Left cardiac atrium (tissue), 4 donors: Measurements from ENCODE around the gene M1AP. TPM values are rescaled to one million over a fixed set of nuclear protein-coding genes. Genes with fewer than 3 reads are reported as not detected.
A peak's percentile ranks its signal among the peaks of the same experiment; 100 is the strongest.
"Not testable (repeated sequence)": the region's sequence is repeated elsewhere in the genome, so short reads cannot be mapped to it uniquely, and the experiment has no call there.

ENCODE experiments used
- ATAC-seq, 2 donors: fragments of 200-7000 bp; cut with Tn5 transposase; one replicate each; pipeline ENCODE4 v1.9.1; 2020; ENCODE audit warnings: mild to moderate bottlenecking in 2 of 2, moderate library complexity in 2 of 2
- DNase-seq: peaks from one replicate; pipeline ENCODE4 v3.0.0-alpha.2; 2020
- intact Hi-C, 2 donors: fragments of 100-400 bp; cut with DNase I; formaldehyde crosslinking; loops; one replicate each; pipeline versions ENCODE4 v1.14.1 to v1.15.1; 2022 to 2023
- total RNA-seq, 2 donors: library from RNA; stranded (reverse); fragmentation: NEBNext Ultra II Directional; extraction: Animal tissue kit (Norgen Biotek cat#: 25700); gene quantifications; one replicate each; pipeline ENCODE4 v1.2.1, GENCODE V29; 2021
- donor health status: DM: no; HTN: yes; CAD: no.
- donor health status: DM: no; HTN: yes; CAD: no; lungs with severe emphysema.
- donor health status: DM: yes; HTN: yes; CAD: no.
- donor health status: Dilated cardiomyopathy.

Gene M1AP
- total RNA-seq, 2 donors from 2014 or later: 0.44 to 0.65 TPM

GRCh38 chr2:74575320-74575719 lies 72.8 kb downstream of the M1AP start:
- ATAC-seq (no peak), DNase-seq (no peak)
- intact Hi-C loops: no loop called here

DNA sequence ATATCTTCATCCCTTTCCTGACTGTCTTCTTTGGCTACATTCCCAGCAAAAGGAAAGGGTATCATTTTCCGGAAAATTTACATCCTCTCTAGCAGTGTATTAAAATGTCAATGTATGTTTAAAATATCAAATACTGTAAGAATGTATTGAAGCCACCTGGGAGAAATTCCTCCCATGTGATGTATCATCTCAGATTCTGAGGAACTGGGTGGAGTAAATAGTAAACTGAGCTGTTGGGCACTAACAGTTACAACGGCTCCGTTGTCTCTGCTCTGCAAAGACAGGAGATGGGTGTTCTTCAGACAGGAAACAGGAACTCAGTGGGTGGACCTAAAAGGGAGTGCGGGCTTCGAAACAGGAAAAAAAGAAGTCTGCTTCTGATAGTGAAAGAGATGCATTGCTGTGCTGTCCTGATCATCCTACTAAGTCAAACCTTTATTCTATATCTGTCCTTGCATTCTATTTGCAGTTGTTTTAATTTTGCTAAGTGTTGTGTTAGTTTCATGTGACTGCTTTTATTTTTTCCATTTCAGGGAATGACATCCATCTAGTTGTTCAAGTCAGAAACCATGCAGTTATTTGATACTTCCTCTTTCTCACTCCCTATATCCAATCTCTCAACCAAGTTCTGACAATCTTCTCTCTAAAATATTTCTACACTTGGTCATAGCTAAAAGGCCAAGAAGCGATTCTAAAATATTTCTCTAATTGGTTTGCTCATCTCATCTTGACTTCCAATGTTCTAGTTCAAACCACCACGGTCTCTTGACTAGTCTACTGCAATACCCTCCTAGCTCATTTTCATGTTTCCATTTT lies 74.2 kb downstream of the M1AP start:
- intact Hi-C loops: no loop called here
- ATAC-seq (peak in 1 of 2 donors; percentile 19), DNase-seq (no peak)

DNA sequence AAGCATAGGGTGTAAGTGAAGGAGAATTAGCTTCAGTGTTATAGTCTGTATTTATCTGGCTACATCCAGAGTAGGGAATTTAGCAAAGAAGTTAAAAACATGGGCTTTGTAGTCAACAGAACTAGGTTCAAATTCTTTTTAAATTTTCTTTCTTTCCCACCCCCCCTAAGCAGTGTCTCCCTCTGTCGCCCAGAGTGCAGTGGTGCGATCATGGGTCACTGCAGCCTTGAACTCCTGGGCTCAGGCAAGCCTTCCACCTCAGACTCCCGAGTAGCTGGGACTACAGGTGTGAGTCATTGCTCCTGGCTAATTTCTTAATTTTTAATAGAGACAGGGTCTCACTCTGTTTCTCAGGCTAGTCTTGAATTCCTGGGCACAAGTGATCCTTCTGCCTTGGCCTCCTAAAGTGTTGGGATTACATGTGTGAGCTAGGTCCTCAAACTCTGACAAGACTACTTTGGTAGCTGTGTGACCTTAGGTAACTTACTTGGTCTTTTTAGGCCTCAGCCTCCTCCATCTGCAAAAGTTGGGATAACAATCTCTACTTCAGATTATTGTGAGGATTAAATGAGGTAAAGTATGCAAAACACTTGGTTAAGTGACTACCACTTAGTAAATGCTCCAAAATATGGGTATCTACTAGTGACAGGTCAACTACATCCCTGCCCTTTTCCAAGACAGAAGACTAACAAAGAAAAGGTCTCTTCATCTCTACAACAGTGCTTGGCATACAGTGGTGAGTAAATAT lies 75.8 kb downstream of the M1AP start:
- DNase-seq: no peak
- no peak for ATAC-seq
- intact Hi-C loops: no loop called here

DNA sequence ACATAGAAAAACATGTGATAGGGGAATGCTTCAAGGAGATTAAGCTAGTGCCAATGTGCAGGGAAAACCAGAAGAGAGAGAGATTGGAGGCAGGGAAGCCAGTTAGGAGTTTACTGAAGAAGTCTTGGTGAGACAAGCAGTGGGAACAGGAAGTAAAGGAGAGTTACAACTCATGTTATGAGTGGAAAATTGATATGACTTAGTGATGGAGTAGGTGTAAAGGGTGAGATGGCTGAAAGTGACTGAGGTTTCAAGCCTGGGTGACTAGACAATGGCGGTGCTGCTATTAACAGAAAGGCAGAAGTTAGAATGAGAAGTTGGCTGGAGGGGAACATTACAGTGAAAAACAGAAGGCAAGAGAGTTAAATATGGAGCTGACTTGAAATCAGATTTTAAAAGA lies 77.1 kb downstream of the M1AP start:
- DNase-seq (no peak), ATAC-seq (no peak)
- intact Hi-C loops: no loop called here

- no peak for ATAC-seq
- no peak for DNase-seq
- intact Hi-C loops: no loop called here
Observed at GRCh38 chr2:74569686-74570085, 78.4 kb downstream of the M1AP start.

- intact Hi-C loops: no loop called here
- ATAC-seq (peak; percentile 73 to 75), DNase-seq (no peak)
Observed at GRCh38 chr2:74567881-74568280, 80.2 kb downstream of the M1AP start.

- DNase-seq (no peak), ATAC-seq (peak; percentile 29 to 73)
- intact Hi-C loops: no loop called here
Observed at GRCh38 chr2:74566754-74567085, 81.4 kb downstream of the M1AP start.

- intact Hi-C loops: no loop called here
- ATAC-seq (no peak), DNase-seq (no peak)
Observed at GRCh38 chr2:74566076-74566753, 81.9 kb downstream of the M1AP start.

DNA sequence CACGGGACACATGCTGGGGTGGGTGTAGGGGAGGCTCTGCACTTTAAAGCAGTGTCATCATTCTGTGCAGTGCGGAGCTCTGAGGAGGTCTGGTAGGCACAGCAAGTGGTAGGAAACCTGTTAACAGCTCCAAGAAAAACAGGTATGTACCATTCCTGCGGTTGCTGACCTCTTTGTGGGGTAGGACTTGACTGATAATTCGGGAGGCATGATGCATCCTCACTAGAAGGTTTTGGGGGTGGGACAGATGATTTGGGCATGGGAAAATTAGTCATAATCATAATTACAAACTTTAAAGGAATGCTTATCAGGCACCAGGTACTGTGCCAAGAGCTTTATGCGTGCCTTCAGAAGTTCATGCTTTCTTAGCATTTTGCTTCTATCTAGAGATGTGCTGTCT lies 83.9 kb downstream of the M1AP start:
- DNase-seq (no peak), ATAC-seq (peak; percentile 23 to 82)
- intact Hi-C loops: no loop called here

- intact Hi-C loops: no loop called here
- DNase-seq (no peak), ATAC-seq (no peak)
Observed at GRCh38 chr2:74562126-74562775, 85.9 kb downstream of the M1AP start.

- DNase-seq, ATAC-seq, intact Hi-C loops: not testable (repeated sequence)
Observed at GRCh38 chr2:74561022-74561421, 87.1 kb downstream of the M1AP start.

DNA sequence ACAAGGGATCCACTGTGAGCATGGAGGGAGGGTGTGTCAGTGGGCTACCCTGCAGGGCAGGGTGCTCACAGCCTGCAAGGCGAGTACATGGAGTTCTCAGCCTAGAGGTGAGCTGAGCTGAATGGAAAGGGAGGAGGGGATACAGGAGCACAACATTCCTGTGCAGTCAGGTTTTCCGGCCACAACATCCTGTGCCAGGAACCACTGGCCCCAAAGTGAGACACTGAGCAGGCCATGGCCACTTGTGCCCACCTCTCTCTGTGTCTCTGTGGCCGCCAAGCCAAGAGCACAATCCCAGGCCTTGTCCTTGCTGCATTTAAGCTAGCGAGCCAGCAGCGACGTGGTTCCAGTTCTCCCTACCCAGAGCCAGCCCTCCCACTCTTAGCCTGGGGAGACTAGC lies 87.5 kb downstream of the M1AP start:
- intact Hi-C loops: no loop called here
- ATAC-seq (no peak), DNase-seq (no peak)

DNA sequence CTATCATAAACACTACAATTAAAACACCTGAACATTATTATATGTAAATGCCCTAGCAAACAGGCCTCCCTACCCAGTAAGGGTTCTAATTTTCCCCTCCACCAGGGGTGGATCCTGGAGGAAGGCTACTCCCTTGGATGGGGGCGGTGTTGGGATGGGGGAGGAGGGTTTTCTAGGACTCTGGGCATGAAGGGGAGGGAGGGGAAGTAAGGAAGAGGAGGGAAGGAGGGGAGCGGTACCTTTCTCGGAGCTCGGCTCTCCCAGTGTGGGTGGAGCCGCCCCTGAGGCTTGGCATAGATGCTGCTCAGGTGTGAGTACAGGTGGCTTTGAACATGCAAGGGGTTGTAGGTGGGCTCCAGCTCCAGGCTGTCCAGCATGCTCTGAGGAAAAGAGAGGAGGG lies 88.2 kb downstream of the M1AP start:
- ATAC-seq: no peak
- intact Hi-C loops: no loop called here
- no peak for DNase-seq

DNA sequence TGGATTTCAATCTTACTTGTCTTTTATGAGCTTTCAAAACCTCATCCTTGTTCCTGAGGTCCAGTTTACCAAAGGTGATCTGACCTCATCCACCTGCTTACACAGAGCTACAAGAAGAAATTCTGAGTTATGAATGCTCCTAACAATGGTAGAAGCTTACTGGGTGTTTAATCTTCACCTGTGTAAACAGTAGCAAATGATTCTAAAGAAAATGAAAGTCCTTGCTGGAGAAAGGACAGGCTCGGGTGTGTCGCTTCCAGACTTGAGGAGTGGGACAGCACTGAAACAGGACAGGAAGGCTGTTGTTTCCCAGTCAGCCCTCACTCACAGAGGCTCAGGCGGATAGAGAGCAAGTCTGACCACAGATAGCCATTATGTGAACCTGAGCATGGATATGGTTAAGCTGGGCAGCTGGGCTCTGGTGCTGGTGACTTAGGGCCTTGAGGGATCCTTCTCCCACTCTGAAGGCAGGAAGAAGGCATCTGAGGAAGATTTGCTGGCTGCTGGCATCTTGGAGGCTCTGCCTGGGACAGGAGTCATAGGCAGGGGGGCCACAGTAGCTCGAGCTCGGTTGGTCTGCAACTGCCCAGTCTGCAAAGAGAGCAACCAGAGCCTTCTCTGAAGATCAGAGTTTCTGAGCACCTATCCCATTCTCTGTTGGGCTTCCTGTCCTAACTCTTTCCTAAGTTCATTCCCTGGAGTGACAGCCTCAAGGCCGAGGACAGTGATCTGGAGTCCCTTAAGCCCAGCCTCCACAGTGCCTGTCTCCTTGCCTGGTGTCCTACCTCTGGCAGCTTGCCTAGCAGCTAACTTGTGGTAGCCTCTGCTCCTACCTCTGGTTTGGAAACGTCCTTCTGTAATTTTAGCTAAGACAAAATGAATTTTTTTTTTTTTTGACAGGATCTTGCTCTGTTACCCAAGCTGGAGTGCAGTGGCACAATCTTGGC lies 89.6 kb downstream of the M1AP start:
- DNase-seq (no peak), ATAC-seq (no peak)
- intact Hi-C loops: no loop called here

GRCh38 chr2:74556831-74557370 lies 91.2 kb downstream of the M1AP start:
- intact Hi-C loops: no loop called here
- no peak for DNase-seq
- no peak for ATAC-seq

DNA sequence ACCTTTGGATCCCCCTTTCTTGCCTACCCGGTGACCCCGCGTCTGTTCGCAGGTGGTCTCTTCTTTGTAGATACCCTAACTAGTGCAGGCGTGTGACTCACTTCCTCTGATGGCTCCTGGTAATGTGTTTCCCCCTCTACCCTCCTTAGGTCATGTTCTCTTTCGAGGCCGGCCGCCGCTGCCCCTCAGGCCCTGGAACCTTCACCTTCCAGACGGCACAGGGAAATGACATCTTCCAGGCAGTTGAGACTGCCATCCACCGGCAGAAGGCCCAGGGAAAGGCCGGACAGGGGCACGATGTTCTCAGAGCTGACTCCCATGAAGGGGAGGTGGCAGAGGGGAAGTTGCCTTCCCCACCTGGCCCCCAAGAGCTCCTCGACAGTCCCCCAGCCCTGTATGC lies 92.0 kb downstream of the M1AP start:
- no peak for DNase-seq
- intact Hi-C loops: no loop called here

GRCh38 chr2:74555610-74556103 lies 92.5 kb downstream of the M1AP start:
- intact Hi-C loops: no loop called here
- ATAC-seq: no peak
- no peak for DNase-seq

More for the DNA sequence above, 92.0 kb downstream of the M1AP start:
- ATAC-seq: no peak

DNA sequence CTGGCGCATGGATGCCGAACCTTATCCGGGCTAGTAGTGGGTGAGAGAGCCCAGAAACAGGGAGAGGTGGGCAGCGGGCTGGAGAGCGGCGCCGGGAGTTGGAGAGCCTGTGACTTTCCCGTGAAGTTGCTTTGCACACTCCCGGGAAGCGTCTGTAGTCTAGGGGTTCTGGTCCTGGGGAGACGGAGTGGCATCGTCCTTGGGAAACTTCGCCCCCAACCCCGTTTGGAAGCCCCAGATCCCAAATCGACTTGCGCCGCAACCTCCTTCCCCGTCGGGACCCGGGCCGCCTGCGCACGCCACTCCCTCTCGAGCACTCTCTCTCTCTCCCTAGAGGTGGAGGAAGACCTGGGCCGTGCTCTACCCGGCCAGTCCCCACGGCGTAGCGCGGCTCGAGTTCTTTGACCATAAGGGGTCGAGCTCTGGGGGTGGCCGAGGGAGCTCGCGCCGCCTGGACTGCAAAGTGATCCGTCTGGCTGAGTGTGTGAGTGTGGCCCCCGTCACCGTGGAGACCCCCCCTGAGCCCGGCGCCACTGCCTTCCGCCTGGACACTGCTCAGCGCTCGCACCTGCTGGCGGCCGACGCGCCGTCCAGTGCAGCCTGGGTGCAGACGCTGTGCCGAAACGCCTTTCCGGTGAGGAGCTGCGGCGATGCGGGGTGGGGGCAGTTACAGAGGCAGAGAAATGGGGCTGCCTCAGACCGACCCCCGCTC lies 93.2 kb downstream of the M1AP start:
- DNase-seq: peak; percentile 61
- ATAC-seq: peak; percentile 31 to 59
- intact Hi-C loops: no loop called here
